Measurements from ENCODE around the gene B4GALT5. TPM values are rescaled to one million over a fixed set of nuclear protein-coding genes. Genes with fewer than 3 reads are reported as not detected.

B4GALT5 gene
- total and polyA plus RNA-seq, 2 donors (not counting 1 experiment from before 2014, with no cell fraction given): 21.0 to 28.0 TPM

DNA sequence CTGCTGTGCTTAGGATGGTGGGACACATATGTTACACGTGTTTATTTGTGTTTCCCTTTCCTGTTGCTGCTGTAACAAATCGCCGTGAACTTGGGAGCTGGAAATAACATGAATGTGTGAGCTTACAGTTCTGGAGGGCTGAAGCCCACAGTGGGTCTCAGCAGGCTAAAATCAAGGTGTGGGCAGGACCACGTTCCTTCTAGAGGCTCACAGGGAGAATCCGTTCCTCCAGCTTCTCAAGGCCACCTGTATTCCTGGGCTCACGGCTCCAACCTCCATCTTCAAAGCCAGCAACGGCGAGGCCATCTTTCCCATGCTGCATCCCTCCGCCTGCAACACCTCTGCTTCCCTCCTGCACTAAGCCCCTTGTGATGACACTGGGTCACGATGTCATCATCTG lies 118.3 kb downstream of the B4GALT5 start:
- Histone ChIP-seq H3K36me3 (ENCODE audit: control insufficient read depth, insufficient read depth, low read length) (no peaks in the 10 kb centered on the region), H3K4me1 (ENCODE audit: control insufficient read depth, extremely low read depth, insufficient read depth, low read length) (peaks cover 16% of the 10 kb centered on the region), H3K79me2 (ENCODE audit: control insufficient read depth, insufficient read depth, low read length) (no peaks in the 10 kb centered on the region), H3K9ac (ENCODE audit: insufficient read depth, low read length) (no peak overlapping the region), H4K20me1 (ENCODE audit: control insufficient read depth, extremely low read depth, insufficient read depth, low read length) (no peaks in the 10 kb centered on the region), H3K4me2 (ENCODE audit: extremely low read depth, insufficient read depth, low read length) (no peak overlapping the region), H3K9me3 (ENCODE audit: control insufficient read depth, insufficient read depth, low read depth, low read length) (no peaks in the 10 kb centered on the region), H3K27me3 (ENCODE audit: control insufficient read depth, insufficient read depth, low read length) (no peaks in the 10 kb centered on the region), H3K27ac (ENCODE audit: insufficient read depth, low read length) (peak overlapping the region; percentile 24), H2AFZ (ENCODE audit: low read length) (no peak overlapping the region), H3K4me3 (replicated peaks in 1 of 4; ENCODE audit: control extremely low read depth in 1 of 4, insufficient read depth in 1 of 4, low read depth in 3 of 4, low read length in 4 of 4) (no peak overlapping the region)
- no peak for DNase-seq (ENCODE audit: low read depth in 2 of 2)
- TF ChIP-seq EZH2 (IDR thresholded peaks at IDR 0.05; ENCODE audit: low read length, missing control alignments): no peak
- TF ChIP-seq, protein P1, sequence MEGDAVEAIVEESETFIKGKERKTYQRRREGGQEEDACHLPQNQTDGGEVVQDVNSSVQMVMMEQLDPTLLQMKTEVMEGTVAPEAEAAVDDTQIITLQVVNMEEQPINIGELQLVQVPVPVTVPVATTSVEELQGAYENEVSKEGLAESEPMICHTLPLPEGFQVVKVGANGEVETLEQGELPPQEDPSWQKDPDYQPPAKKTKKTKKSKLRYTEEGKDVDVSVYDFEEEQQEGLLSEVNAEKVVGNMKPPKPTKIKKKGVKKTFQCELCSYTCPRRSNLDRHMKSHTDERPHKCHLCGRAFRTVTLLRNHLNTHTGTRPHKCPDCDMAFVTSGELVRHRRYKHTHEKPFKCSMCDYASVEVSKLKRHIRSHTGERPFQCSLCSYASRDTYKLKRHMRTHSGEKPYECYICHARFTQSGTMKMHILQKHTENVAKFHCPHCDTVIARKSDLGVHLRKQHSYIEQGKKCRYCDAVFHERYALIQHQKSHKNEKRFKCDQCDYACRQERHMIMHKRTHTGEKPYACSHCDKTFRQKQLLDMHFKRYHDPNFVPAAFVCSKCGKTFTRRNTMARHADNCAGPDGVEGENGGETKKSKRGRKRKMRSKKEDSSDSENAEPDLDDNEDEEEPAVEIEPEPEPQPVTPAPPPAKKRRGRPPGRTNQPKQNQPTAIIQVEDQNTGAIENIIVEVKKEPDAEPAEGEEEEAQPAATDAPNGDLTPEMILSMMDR (conservative IDR thresholded peaks at IDR 0.05 in 1 of 2, IDR thresholded peaks at IDR 0.05 in 1 of 2; ENCODE audit: low read depth in 1 of 2, low read length in 2 of 2): no peak

DNA sequence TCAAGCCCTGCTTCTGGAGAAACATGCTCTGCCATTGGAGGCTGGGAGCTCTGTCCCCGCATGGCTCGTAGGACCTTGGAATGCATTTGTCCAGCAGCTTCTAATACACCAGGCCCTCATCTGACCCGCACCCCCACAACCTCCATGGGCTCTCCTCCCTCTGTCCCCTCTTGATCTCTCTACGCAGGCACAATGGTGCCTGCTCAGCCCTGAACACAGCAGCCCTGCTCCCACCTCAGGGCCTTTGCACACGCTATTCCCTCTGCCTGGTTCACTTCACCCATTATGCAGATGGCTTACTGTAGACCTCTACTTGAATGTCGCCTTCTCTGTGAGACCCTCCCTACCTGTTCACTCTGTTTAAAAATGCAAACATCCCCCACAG lies 118.8 kb downstream of the B4GALT5 start:
- Histone ChIP-seq H3K4me1 (ENCODE audit: control insufficient read depth, extremely low read depth, insufficient read depth, low read length) (peaks cover 16% of the 10 kb centered on the region), H4K20me1 (ENCODE audit: control insufficient read depth, extremely low read depth, insufficient read depth, low read length) (no peaks in the 10 kb centered on the region), H3K4me3 (replicated peaks in 1 of 4; ENCODE audit: control extremely low read depth in 1 of 4, insufficient read depth in 1 of 4, low read depth in 3 of 4, low read length in 4 of 4) (no peak overlapping the region), H2AFZ (ENCODE audit: low read length) (no peak overlapping the region), H3K9ac (ENCODE audit: insufficient read depth, low read length) (no peak overlapping the region), H3K27ac (ENCODE audit: insufficient read depth, low read length) (peak overlapping the region; percentile 52), H3K9me3 (ENCODE audit: control insufficient read depth, insufficient read depth, low read depth, low read length) (no peaks in the 10 kb centered on the region), H3K36me3 (ENCODE audit: control insufficient read depth, insufficient read depth, low read length) (no peaks in the 10 kb centered on the region), H3K79me2 (ENCODE audit: control insufficient read depth, insufficient read depth, low read length) (no peaks in the 10 kb centered on the region), H3K4me2 (ENCODE audit: extremely low read depth, insufficient read depth, low read length) (no peak overlapping the region), H3K27me3 (ENCODE audit: control insufficient read depth, insufficient read depth, low read length) (no peaks in the 10 kb centered on the region)
- no peak for DNase-seq (ENCODE audit: low read depth in 2 of 2)
- TF ChIP-seq, protein P1 (conservative IDR thresholded peaks at IDR 0.05 in 1 of 2, IDR thresholded peaks at IDR 0.05 in 1 of 2; ENCODE audit: low read depth in 1 of 2, low read length in 2 of 2): no peak
- TF ChIP-seq EZH2 (IDR thresholded peaks at IDR 0.05; ENCODE audit: low read length, missing control alignments): no peak

- TF ChIP-seq, protein P1 (conservative IDR thresholded peaks at IDR 0.05 in 1 of 2, IDR thresholded peaks at IDR 0.05 in 1 of 2; ENCODE audit: low read depth in 1 of 2, low read length in 2 of 2): no peak
- TF ChIP-seq EZH2 (IDR thresholded peaks at IDR 0.05; ENCODE audit: low read length, missing control alignments): no peak
- H3K79me2 ChIP-seq (ENCODE audit: control insufficient read depth, insufficient read depth, low read length): no peaks in the 10 kb centered on the region
- no peak overlapping the region for H3K4me3 ChIP-seq (replicated peaks in 1 of 4; ENCODE audit: control extremely low read depth in 1 of 4, insufficient read depth in 1 of 4, low read depth in 3 of 4, low read length in 4 of 4)
- no peak overlapping the region for H2AFZ ChIP-seq (ENCODE audit: low read length)
- H3K9me3 ChIP-seq (ENCODE audit: control insufficient read depth, insufficient read depth, low read depth, low read length): no peaks in the 10 kb centered on the region
- DNase-seq (ENCODE audit: low read depth in 2 of 2): peak; percentile 77 to 91
- H3K4me2 ChIP-seq (ENCODE audit: extremely low read depth, insufficient read depth, low read length): peak overlapping the region; percentile 48
- H3K4me1 ChIP-seq (ENCODE audit: control insufficient read depth, extremely low read depth, insufficient read depth, low read length): peaks cover 16% of the 10 kb centered on the region
- H3K27me3 ChIP-seq (ENCODE audit: control insufficient read depth, insufficient read depth, low read length): no peaks in the 10 kb centered on the region
- no peaks in the 10 kb centered on the region for H3K36me3 ChIP-seq (ENCODE audit: control insufficient read depth, insufficient read depth, low read length)
- H3K27ac ChIP-seq (ENCODE audit: insufficient read depth, low read length): peak overlapping the region; percentile 86
- H3K9ac ChIP-seq (ENCODE audit: insufficient read depth, low read length): no peak overlapping the region
- H4K20me1 ChIP-seq (ENCODE audit: control insufficient read depth, extremely low read depth, insufficient read depth, low read length): no peaks in the 10 kb centered on the region
These were observed 119.3 kb downstream of the B4GALT5 start for GRCh38 chr20:49594143-49594930.

Data from fibroblast of lung (primary cell).